Breast epithelium (tissue), 3 donors: Measurements from ENCODE around the gene CHDH.

Experiments
- POLR2A ChIP-seq: fragments of 450-650 bp; IDR thresholded peaks from one replicate; pipeline ENCODE4 v1.6.1; 2016; ENCODE audit warnings: antibody characterized with exemption, mild to moderate bottlenecking, moderate library complexity
- POLR2AphosphoS5 ChIP-seq, 3 donors: sonication (generic); formaldehyde crosslinking; IDR thresholded peaks; one replicate each; pipeline ENCODE4 v1.6.1; 2017; ENCODE audit warnings: antibody characterized with exemption in 3 of 3
- TF ChIP-seq, protein P1 (sequence below), 3 donors: fragments of 450-650 bp; IDR thresholded peaks; one replicate each; pipeline ENCODE4 v1.5.1; 2016 to 2017; ENCODE audit warnings: antibody characterized with exemption in 3 of 3, mild to moderate bottlenecking in 3 of 3, moderate library complexity in 3 of 3

- TF ChIP-seq, protein P1, sequence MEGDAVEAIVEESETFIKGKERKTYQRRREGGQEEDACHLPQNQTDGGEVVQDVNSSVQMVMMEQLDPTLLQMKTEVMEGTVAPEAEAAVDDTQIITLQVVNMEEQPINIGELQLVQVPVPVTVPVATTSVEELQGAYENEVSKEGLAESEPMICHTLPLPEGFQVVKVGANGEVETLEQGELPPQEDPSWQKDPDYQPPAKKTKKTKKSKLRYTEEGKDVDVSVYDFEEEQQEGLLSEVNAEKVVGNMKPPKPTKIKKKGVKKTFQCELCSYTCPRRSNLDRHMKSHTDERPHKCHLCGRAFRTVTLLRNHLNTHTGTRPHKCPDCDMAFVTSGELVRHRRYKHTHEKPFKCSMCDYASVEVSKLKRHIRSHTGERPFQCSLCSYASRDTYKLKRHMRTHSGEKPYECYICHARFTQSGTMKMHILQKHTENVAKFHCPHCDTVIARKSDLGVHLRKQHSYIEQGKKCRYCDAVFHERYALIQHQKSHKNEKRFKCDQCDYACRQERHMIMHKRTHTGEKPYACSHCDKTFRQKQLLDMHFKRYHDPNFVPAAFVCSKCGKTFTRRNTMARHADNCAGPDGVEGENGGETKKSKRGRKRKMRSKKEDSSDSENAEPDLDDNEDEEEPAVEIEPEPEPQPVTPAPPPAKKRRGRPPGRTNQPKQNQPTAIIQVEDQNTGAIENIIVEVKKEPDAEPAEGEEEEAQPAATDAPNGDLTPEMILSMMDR (IDR thresholded peaks at IDR 0.05), result no peak
- TF ChIP-seq POLR2A (no peak), POLR2AphosphoS5 (IDR thresholded peaks at IDR 0.05) (no peak)
Measured at GRCh38 chr3:53823956-53824657, 22.1 kb downstream of the CHDH start.
